GM18861 (cell line): ENCODE results near the gene RMND5B.
A peak's percentile ranks its signal among the peaks of the same experiment; 100 is the strongest.
"Not testable (repeated sequence)": the region's sequence is repeated elsewhere in the genome, so short reads cannot be mapped to it uniquely, and the experiment has no call there.

ENCODE experiments used
- ATAC-seq: cut with Tn5 transposase; IDR thresholded peaks from one replicate; pipeline ENCODE4 v1.9.1; 2021; ENCODE audit not compliant: unreplicated experiment

RMND5B gene, protein sequence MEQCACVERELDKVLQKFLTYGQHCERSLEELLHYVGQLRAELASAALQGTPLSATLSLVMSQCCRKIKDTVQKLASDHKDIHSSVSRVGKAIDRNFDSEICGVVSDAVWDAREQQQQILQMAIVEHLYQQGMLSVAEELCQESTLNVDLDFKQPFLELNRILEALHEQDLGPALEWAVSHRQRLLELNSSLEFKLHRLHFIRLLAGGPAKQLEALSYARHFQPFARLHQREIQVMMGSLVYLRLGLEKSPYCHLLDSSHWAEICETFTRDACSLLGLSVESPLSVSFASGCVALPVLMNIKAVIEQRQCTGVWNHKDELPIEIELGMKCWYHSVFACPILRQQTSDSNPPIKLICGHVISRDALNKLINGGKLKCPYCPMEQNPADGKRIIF

DNA sequence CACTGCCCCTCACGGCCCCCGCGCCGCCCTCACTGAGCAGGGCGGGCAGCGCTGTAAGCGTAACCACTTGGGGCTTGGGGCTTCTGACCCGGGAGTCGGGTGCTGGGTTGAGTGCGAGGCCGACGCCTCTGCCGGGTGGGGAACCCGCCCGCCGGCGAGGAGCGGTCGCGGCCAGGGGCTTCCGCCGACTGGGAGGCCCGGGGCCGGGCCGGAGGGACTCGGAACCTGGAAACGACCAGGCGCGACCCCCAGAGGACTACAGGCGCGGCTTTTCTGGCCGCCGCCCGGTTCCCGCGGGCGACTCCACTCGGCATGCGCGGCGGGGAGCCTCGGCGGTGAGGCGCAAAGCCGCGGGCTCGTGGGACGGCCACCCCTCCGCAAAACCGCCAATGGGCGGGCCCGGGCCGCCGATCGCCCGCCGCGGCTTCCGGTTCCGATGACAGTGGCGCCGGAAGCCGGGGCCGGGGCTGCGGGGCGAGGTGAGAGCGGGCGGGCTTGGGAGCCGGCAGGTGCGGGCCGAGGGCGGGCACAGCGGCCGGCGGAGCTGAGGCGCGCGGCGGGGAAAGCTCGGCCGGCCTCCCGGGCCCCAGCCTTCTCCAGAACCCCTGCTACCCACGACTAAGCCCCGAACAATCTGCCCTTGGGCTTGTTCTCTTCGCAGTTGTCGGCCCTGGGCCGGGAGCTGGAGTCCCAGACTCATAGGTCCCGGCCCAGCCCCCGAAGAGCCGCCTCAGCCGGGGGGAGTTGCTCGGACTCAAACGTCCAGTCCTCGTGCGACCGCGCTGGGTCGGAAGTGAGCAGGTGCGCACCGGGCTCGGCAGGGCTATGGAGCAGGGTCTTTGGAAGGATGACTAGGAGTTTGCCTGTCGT, at the start of gene RMND5B:
Gene RMND5B, plus strand, starts transcription at position 439 of the 870 bp plus-strand sequence. CDS start 7,106 bp downstream, outside the sequence.
- ATAC-seq = peak; percentile 80

GRCh38 chr5:178081571-178082243, 49.1 kb upstream of the RMND5B start:
- ATAC-seq = no peak

DNA sequence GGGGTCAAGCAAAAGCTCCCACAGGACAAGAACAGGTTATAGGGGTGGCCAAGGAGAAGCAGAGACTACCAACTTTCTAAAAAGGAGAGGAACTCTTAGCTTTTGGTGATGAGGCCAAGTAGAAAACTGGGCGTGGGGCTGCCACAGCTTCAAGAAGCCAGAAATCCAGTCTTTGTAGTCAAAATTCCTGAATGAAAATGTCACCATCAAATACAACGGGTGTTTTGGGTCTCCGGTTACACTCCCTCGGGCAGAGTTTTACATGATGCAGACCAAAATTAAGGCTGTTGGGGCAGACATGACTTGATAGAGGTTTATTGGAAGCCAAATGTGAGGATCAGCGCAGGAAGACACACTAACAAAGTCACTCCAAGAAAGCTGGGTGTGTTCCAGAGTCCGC, 46.9 kb upstream of the RMND5B start:
- no peak for ATAC-seq

DNA sequence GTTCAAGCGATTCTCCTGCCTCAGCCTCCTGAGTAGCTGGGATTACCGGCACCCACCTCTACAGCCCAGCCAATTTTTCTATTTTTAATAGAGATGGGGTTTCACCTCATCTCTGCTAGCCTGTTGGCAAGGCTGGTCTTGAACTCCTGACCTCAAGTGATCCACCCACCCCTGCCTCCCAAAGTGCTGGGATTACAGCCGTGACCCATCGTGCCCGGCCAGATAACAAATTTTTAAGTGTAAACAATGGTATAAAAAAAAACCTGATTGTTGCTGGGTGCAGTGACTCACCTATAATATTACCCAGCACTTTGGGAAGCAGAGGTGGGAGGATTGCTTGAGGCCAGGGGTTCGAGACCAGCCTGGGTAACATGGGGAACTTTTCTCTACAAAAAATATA, 45.5 kb upstream of the RMND5B start:
- no peak for ATAC-seq

GRCh38 chr5:178086266-178086665, 44.5 kb upstream of the RMND5B start:
- no peak for ATAC-seq

DNA sequence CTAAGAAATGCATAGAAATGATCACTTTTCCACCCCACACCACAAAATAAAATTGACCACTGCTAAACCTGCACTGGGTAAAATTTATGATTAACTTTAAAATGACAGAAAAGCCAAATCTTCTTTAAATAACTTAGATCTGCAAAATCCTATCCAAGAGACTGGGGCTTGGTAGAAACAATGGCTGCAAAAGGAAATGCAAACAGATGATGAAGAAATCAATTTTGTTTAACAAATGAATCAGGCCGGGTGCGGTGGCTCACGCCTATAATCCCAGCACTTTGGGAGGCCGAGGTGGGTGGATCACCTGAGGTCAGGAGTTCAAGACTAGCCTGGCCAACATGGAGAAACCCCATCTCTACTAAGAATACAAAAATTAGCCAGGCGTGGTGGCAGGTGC, 43.6 kb upstream of the RMND5B start:
- ATAC-seq = not testable (repeated sequence)

DNA sequence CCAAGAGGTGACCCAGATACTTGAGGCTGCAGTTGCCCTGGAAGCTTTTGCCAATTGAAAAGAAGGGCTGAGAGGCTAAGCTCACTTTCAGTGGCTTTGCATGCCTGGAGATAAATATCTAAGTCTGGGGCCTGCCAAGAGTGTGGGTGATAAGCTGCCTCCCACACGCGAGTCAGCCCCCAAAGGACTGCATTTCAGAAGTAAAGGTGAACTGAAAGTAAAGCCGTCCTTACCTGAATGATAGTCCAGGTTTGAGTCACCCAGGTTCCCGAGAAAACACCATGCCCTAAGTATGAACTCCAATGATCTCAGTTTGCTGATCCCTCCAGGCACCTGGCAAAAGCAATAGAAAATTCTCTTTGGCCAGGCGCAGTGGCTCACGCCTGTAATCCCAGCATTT, 40.0 kb upstream of the RMND5B start:
- ATAC-seq = no peak

GRCh38 chr5:178093134-178093533, 37.7 kb upstream of the RMND5B start:
- no peak for ATAC-seq

GRCh38 chr5:178094345-178094744, 36.5 kb upstream of the RMND5B start:
- no peak for ATAC-seq

GRCh38 chr5:178098685-178099084, 32.1 kb upstream of the RMND5B start:
- ATAC-seq = no peak

DNA sequence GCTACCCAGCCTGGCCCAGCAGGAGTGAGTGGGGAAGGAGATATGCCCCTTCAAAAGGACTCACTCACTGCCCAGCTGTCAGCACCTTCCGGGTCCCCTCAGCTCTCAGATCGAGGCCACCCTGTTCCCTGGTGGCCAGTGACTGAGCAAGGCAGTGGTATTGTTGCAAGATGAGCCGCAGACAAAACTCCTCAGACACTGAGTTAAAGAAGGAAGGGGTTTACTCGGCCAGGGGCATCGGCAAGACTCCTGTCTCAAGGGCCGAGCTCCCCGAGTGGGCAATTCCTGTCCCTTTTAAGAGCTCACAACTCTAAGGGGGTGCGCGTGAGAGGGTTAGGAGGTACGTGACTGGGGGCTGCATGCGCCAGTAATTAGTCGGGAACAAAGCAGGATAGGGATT, 27.2 kb upstream of the RMND5B start:
- no peak for ATAC-seq

GRCh38 chr5:178104492-178104891, 26.3 kb upstream of the RMND5B start:
- no peak for ATAC-seq

- ATAC-seq = no peak
Measured at GRCh38 chr5:178106086-178106485, 24.7 kb upstream of the RMND5B start.

DNA sequence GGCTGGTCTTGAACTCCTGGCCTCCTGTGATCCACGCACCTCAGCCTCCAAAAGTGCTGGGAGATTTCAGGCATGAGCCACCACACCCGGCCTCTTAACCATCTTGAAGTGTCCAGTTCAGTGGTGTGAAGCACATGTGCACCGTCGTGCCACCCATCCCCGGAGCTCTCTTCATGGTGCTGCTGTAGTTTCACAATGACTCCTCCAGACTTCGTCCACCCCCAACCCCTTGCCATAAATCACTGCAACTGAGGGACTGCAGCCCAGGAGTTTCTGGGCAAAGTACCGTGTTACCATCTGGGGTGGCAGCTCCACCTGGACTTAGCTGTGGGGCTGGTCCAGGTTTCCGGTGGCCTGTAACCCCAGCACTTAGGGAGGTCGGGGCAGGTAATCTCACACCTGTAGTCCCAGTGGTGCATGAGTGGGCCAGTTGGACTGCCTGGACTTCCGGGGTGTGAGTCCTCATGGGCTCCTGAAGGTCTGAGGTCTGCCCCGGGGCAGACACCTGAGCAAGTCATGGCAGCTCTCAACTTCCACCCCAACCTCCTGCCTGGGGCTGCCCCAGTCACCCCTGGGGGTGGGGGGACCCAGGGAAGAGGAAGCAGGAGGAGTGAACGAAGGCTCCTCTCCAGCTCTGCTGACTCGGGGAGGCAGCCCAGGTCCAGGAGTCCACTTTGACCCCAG, 24.1 kb upstream of the RMND5B start:
- no peak for ATAC-seq

DNA sequence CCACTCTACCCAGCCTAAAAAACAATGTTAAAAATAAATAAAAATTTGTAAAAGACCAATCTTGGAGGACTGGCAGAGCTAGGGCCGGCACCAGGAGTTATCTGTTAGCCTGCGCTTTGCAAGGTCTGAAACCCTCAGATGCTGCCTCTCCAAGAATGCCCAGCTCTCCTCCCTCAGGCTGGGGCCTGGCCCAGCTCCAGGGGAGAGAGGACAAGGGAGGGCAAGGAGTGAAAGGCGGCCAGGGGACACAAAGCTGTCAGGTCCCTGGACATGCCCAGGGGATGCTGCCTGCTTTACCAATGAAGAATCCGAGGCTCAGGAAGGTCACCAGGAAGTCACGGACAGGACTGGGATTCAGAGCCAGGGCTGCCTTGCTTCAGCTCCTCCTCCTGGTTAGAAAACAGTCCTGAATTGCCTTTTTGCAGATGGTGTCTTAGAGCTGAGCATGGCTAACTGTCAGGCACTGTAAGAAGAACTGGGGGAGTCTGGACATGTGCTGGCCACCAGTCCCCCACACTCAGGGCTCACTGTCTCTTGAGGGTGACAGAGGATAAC, 23.0 kb upstream of the RMND5B start:
- ATAC-seq = no peak

GRCh38 chr5:178108446-178108845, 22.4 kb upstream of the RMND5B start:
- no peak for ATAC-seq

DNA sequence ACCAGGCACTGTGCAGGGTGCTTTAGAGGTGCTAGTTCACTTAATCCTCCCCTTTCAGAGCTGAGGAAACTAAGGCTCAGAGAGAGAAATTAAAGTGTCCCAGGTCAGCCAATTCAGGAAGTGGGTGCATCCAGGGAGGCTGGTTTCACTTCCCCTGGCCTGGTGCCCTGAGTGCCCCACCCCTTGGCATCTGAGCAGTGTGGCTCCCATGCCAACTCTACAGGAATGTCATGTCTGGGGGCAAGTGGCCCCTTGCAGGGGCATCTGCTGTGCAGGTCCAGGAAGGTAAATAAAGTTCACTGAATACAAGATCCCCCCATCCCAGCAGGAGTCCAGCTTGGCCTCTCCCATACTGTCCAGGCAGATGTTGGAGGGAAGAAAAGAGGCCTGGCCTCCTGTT, 21.8 kb upstream of the RMND5B start:
- no peak for ATAC-seq

- no peak for ATAC-seq
Measured at GRCh38 chr5:178110511-178110910, 20.3 kb upstream of the RMND5B start.

GRCh38 chr5:178111925-178112324, 18.9 kb upstream of the RMND5B start:
- no peak for ATAC-seq

- ATAC-seq = no peak
Measured at GRCh38 chr5:178112545-178112944, 18.3 kb upstream of the RMND5B start.
